ENCODE measurements around the gene NCAPD2.

GRCh38 chr12:6471989-6472360, 21.9 kb upstream of the NCAPD2 start:
- no peak for TF ChIP-seq ZBTB26 (tag by site-specific recombination; optimal IDR thresholded peaks at IDR 0.05)
- no peak for TF ChIP-seq ZNF280C (tag by site-specific recombination; IDR thresholded peaks at IDR 0.05)
- TF ChIP-seq ZNF830 (tag by site-specific recombination; IDR thresholded peaks at IDR 0.05; ENCODE audit: low read depth), result no peak
- TF ChIP-seq CTCF (tag by site-specific recombination; IDR thresholded peaks at IDR 0.05), result no peak
- TF ChIP-seq ZNF18 (tag by site-specific recombination; IDR thresholded peaks at IDR 0.05), result no peak
- no peak for TF ChIP-seq ZNF558 (tag by site-specific recombination; IDR thresholded peaks at IDR 0.05)
- no peak for TF ChIP-seq ZNF776 (tag by site-specific recombination; IDR thresholded peaks at IDR 0.05; ENCODE audit: borderline replicate concordance)
- no peak for TF ChIP-seq BCL11A (tag by site-specific recombination; IDR thresholded peaks at IDR 0.05; ENCODE audit: low read depth)
- no peak for TF ChIP-seq SP2 (tag by site-specific recombination; IDR thresholded peaks at IDR 0.05)
- no peak for TF ChIP-seq KLF16 (tag by site-specific recombination; IDR thresholded peaks at IDR 0.05)
- no peak for TF ChIP-seq SCRT1 (tag by site-specific recombination; IDR thresholded peaks at IDR 0.05; ENCODE audit: borderline replicate concordance)
- no peak for TF ChIP-seq SETDB1 (IDR thresholded peaks at IDR 0.05; ENCODE audit: insufficient read length, low read length)
- TF ChIP-seq ZNF837 (tag by site-specific recombination; IDR thresholded peaks at IDR 0.05), result no peak
